ENCODE measurements around the gene HPS4.

DNA sequence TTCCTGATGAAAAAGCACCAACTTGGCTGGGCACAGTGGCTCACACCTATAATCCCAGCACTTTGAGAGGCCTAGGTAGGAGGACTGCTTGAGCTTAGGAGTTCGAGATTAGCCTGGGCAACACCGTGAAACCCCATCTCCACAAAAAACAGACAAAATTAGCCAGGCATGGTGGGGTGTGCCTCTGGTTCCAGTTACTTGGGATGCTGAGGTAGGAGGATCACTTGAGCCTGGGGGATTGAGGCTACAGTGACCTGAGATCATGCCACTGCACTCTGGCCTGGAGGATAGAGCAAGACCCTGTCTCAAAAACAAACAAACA is 3.0 kb downstream of the HPS4 start:
- TF ChIP-seq, protein P1, sequence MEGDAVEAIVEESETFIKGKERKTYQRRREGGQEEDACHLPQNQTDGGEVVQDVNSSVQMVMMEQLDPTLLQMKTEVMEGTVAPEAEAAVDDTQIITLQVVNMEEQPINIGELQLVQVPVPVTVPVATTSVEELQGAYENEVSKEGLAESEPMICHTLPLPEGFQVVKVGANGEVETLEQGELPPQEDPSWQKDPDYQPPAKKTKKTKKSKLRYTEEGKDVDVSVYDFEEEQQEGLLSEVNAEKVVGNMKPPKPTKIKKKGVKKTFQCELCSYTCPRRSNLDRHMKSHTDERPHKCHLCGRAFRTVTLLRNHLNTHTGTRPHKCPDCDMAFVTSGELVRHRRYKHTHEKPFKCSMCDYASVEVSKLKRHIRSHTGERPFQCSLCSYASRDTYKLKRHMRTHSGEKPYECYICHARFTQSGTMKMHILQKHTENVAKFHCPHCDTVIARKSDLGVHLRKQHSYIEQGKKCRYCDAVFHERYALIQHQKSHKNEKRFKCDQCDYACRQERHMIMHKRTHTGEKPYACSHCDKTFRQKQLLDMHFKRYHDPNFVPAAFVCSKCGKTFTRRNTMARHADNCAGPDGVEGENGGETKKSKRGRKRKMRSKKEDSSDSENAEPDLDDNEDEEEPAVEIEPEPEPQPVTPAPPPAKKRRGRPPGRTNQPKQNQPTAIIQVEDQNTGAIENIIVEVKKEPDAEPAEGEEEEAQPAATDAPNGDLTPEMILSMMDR (conservative IDR thresholded peaks at IDR 0.05 in 1 of 2, IDR thresholded peaks at IDR 0.05 in 1 of 2; ENCODE audit: extremely low read depth in 1 of 2, insufficient read depth in 1 of 2, low read depth in 1 of 2, low read length in 2 of 2), result no peak
- no peak for TF ChIP-seq EZH2 (IDR thresholded peaks at IDR 0.05; ENCODE audit: borderline replicate concordance, low read length)

All from mammary epithelial cell (primary cell).